GM21576 (cell line): ENCODE results near the gene MAB21L4.

Experiments used
- ATAC-seq: cut with Tn5 transposase; IDR thresholded peaks from one replicate; pipeline ENCODE4 v1.9.1; 2021; ENCODE audit warnings: mild to moderate bottlenecking, moderate library complexity; ENCODE audit not compliant: unreplicated experiment

MAB21L4 gene

DNA sequence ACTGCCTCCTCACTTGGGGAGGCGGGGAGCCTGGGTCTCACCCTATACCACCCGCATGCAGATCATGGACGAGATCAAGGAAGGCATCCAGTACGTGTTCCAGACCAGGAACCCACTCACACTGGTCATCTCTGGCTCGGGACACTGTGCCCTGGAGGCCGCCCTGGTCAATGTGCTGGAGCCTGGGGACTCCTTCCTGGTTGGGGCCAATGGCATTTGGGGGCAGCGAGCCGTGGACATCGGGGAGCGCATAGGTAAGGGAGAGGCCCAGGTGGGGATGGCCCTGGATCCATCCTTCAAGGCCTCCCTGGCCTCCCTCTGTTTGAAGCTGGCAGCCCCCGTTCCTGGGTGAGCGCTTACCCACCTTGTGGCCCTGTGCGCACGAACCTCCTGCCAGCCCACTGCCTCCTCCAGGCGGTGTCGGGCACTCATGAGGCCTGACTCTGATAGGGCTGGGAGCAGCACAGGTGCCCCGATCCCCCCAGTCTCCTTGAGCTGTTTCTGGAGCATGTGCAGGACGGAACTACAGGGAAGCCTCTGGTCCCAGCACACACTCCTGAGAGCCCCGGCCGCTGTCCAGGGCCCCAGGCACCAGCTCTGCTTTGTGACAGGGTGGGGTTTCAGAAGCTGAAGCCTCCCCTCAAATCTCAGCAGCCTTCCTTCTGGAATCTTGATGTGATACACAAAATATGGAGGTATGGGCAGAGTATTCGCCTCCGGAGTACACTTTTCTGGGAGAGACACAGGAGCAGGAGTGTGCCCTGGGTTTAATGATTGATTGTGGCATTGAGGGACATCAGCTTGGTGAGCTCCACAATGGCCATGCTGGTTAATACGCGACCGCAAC lies 26.6 kb downstream of the MAB21L4 start:
- ATAC-seq: no peak

- no peak for ATAC-seq
Observed at GRCh38 chr2:240868286-240869108, 27.5 kb downstream of the MAB21L4 start, which contains the start of gene AGXT. Gene AGXT, plus strand, starts transcription at chr2:240868824. Its CDS starts 42 bp downstream, at chr2:240868866.

DNA sequence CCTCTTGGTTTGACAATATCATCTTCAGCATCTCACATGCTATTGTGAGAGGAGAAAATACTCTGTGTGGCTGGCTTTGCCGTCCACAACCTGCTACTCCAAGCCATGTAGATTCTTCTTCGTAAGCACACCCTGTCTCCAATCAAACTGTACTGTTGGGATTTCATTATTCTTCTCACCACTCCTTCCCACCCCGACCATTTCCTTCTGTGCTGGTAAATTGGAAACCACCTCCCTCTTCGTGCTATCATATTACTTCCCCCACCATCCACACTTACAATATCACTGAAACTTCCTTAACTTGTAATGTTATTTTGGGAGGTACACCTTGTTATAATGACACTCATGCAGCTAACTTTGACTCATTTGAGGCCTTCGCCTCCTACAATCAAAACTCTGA lies 30.6 kb downstream of the MAB21L4 start:
- ATAC-seq: no peak

DNA sequence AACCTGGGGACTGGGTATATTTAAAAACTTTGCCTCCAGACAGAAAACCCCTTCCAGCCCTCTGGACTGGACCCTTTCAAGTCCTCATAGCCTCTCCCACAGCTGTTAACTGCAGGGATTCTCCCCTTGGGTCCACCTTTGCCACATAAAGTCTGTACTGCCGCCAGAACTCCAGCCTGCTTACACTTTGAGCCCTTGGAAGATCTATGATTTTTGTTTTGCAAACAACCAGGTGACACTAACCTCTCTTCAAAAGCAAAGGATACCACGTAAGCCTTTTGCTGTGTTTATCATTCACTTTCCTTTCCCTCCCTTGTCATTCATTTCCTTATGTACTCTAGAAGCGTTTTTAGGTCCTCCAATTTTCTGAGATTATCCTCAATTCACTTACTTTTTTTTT lies 31.5 kb downstream of the MAB21L4 start:
- ATAC-seq: no peak

DNA sequence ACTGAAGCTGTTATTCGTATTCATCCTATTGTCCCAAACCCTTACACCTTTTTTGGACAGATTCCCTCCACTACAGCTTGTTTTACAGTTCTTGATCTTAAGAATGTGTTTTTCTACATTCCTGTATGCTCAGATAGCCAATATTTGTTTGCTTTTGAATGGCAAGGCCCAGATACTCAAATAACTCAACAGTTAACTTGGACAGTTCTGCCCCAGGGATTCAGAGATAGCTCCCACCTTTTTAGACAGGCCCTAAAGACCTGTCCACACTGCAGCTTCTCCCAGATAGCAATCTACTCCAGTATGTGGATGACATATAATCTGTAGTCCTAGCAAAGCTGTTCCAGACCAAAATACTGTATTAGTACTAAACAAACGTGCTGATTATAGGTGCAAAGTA lies 34.4 kb downstream of the MAB21L4 start:
- no peak for ATAC-seq

DNA sequence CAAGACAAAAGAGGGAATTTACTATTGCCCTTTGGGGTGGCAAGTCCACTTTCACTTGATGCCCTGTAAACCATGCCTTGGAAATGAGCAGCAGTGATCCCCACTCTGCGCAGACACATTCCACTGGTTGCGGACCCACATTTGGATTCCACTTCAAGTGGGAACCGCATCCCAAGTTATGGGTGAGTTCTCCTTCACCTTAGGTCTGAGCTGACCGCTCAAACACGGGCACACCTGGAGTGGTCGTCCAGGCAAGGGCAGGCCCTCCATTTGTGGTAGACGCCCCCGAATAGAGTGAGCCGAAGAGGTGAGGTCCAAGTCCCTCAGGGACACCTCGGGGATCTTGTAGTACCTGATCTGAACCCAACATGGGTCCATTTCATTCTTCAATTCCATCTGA lies 37.1 kb downstream of the MAB21L4 start:
- no peak for ATAC-seq

DNA sequence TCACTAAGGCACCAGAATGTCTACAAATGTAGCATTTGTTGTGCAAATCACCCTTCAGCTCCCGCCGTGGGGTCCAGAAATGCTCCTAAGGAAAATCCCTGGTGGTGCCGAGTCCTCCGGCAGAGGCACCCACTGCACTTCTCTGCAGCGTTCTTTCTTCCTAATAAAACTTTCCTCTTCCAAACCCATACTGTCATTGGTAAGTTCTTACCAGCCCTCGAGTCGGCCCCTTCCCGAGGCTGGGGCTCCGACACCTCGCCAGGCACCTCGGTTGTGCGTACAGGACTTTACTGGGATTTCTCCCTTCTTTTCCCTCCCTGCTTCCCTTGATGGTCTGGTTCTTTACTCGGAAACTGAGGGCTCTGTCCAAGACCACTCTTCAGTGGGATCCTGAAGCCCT lies 37.6 kb downstream of the MAB21L4 start:
- no peak for ATAC-seq

DNA sequence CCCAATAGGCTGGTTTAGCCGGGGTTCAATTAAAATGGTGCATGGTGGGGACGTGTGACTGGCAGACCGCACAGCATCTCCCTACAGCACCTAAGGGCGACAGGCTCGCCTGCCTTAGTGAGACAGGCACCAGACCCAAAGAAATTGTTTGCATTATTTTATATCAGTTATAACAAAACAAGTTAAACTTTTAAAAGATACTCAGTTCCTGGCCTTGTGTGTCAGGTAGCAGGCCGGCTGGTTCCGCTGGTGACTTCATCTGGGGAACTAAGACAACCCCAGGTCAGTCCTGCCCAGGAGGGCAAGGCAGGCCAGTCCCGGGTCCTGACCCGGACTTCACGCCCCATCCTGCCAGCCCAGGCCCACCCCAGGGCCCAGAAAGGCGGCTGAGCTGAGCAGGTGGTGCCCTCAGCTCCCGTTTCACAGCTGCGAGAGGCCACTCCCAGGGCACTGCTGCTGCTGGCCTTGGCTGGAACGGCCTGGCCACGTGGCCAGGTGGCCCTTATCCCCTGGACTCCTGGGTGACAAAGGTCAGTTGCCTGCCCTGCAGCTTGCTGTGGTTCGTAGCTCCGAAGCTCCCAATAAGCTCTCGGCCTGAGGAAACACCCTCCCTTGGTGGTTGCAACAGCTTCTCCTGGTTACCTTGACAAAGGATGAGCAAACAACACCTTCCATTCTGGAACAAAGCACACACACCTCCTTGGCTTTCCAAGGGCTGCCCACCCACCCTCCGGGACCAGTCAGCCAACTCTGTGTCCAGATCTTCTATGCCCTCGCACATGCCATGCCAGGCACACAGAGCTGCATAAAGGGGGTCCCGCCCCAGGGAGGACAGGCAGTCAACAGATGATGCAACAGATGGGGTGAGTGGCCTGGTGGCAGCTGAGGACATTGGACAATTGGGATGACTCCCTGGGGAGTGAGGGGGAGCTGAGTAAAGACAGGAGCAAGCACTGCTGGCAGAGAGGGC lies 38.6 kb downstream of the MAB21L4 start:
- ATAC-seq: no peak

DNA sequence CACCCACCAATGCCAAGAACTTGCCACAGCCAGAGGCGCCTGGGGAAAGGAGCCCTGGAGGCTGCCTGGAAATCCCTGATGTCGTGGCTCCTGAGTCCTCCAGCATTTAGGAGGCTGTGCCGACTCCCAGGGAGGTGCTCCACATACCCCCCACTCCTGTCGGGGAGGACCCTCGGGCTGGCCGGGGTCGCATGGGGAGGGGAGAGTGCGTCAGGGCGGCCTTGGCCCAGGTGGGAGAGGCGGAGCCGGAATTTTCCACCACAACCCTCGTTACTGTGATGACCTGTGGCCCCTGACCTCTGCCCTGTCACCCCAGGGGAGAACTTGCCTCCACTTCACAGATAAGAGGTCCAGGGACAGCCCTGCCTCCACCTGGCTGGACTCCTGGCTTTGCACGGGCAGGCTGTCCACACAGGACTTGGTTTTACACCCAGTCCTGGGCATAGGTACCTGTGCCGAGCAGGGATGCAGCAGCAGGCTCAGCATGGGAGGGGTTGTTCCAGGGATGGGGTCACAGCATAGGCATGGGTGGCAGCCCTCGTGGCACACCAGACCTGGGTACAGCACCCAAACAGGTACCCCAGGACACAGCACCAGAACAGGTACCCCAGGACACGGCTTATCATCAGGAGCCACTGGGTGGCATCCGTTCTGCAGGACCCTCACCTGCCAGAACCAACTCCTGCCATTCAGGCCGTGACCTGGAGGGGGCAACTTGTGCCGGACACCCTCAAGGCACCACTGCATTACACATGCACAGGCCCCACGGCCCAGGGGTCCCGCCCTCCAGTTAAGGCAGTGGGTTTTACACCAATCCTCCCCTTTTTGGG lies 39.6 kb downstream of the MAB21L4 start:
- ATAC-seq: no peak

DNA sequence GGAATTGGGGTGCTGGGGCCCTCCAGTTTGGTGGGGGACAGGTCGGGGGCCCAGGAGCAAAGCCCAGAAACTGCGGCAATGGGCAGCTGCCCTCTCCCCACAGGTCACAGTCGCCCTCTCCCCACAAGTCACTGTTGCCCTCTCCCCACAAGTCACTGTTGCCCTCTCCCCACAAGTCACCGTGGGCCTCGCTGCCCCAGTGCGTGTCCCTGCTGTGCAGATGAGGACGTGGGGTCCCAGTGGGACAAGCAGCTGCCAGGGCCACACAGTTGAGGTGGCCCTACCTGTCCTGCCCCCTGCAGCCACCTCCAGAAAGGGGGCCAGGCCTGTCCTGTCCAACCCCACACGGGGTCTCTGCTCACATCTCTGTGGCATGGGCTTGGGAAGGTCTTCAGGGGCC lies 40.3 kb downstream of the MAB21L4 start:
- no peak for ATAC-seq

DNA sequence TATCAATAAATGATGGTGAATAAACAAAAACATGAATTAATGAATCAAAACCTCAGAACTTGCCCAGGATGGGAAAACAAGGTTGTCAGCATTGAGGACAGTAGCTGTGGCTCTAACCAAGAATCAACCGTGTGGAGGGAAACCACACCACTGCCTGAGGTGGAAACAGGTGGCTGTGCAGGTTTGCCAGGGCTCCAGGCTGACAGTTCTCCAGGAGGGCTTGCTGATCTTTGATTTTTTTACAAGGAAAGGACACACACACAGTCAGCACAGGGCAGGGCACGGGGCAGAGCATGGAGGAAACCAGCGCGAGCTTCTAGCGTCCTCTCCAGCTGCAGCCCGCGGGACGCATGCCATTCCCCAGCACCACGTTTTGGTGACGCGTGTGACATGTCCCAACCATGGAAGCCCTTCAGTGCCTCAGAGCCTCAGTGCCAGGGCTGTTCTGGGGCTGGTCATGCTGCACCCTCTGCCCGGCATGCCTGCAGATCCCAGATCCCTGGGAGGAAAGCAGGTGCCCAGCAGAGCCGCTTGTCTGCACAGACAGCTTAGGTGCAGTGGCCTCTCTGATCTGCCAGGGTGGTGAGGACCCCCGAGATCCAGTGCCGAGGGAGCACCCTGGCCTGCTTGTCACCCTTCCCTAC lies 43.2 kb downstream of the MAB21L4 start:
- no peak for ATAC-seq

DNA sequence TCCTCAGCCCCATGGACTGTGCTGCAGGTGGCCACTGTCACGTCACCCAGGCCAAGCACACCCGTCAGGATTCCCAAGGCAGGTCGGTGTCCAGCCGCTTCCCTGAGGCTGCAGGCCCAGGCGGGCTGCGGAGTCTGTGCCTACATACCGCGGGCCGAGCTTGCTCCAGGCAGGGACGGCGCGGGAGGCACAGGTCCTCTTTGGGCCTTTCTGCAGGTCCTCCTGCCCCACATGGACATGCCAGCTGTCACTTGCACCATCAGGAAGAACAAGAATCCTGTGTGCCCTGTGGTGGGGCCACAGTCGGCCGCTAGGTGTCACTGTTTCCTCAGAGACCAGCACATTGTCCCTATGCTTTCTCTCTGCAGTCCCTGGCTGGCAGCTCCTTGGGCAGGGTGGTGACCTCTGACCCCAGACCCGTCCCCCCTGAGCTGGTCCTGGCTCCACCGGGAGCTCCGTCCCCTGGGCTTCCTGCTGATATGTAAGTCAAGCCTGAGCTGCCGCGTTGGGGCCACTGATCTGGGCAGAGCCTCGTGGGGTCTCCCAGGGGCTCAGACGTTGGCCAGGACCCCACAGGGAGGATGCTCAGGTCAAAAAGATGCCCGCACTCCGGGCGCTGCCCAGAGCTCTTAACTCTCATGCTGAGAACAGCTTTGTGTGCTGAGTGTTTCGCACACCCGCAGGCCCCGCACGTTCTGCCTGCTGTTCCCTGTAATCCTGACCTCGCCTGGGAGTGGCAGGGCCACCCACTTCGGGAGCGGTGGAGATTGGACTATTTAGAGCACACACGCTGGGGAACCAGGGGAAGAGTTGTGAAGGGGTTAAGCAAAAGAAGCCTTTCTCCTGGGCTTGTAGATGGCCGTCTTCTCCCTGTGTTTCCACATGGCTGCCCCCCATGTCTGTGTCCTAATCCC lies 44.6 kb downstream of the MAB21L4 start:
- no peak for ATAC-seq

- no peak for ATAC-seq
Observed at GRCh38 chr2:240850756-240851077, 45.2 kb downstream of the MAB21L4 start.

DNA sequence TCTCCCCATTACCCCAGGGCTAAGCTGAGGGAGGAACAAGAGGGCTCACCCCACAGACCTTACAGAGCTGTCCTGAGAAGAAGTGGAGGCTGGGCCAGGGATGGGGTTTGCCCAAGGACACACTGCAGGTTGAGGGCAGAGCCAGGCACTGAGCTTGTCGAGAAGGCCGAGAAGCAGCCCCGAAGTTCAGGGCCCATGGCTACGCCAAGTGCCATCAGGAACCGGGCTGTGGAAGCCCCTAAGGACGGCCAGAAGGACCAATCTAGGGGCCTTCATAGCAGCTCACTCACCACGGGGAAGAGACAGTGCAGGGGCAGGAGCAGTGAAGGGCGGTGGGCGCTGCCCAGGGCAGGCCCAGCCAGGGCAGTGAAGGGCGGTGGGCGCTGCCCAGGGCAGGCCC lies 45.9 kb downstream of the MAB21L4 start:
- ATAC-seq: no peak

- no peak for ATAC-seq
Observed at GRCh38 chr2:240848900-240849680, 46.9 kb downstream of the MAB21L4 start.

DNA sequence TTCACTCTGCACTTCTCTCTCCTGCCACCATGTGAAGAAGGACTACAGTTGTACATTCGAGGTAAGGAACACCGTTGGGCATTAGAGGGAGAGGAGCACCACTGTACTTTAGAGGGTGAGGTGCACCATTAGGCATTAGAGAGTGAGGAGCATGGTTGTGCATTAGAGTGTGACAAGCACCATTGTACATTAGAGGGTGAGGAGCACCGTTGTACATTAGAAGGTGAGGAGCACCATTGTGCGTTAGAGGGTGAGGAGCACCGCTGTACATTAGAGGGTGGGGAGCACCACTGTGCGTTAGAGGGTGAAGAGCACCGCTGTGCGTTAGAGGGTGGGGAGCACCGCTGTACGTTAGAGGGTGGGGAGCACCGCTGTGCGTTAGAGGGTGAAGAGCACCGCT lies 48.1 kb downstream of the MAB21L4 start:
- no peak for ATAC-seq

DNA sequence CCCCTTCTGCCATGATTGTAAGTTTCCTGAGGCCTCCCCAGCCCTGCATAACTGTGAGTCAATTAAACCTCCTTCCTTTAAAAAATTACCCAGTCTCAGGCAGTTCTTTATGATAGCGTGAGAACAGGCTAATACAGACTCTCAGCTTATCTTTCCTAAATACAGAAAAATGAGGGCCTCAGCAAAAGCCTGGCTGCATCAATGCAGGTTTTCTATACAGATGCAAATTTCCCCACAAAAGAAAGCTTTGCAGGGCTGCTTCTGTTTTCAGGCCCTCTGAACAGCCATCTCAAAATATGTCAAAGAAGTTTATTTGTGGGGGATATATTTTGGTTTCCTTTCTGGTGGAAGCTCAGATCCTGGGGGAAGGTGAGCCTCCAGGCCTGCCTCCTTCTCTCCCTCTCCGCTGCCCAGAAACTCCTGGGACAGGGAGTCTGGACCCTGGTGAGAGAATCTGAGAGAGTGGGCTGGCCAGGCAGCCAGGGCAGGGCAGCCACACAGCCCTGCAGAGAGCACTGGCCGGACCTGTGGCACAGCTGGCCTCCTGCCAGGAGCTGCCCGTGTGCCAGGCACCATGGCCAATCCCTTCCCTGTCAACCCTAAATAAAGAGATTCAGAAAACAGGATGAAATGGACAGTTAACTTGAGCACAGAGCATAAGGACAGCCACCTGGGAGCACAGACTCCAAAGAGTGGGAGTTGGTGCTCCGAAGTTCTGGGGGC lies 48.9 kb downstream of the MAB21L4 start:
- ATAC-seq: no peak
